Measurements from ENCODE around the gene KRTAP5-2.
A peak's percentile ranks its signal among the peaks of the same experiment; 100 is the strongest.
"Not testable (repeated sequence)": the region's sequence is repeated elsewhere in the genome, so short reads cannot be mapped to it uniquely, and the experiment has no call there.

The KRTAP5-2 gene

DNA sequence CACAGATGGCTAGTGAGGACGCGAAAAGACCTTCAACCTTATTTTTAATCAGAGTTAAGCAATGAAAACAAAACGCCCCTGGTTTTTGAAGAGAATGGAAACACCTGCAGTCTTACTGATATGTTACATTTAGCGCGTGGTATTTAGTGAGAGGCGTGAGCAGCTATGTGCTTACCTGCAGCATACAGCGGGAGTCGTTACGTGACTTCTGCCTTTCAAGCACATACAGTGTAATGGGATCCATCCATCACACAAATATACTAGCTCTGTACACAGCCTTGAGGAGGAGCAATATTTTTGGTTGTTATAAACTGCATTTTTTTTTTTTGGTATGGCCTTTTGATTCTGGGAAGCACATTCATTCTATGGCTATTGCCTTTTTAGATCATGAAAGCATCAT, 5.5 kb downstream of the KRTAP5-2 start:
- no peak for DNase-seq (ENCODE audit: low read depth)
- TF ChIP-seq, protein P1, sequence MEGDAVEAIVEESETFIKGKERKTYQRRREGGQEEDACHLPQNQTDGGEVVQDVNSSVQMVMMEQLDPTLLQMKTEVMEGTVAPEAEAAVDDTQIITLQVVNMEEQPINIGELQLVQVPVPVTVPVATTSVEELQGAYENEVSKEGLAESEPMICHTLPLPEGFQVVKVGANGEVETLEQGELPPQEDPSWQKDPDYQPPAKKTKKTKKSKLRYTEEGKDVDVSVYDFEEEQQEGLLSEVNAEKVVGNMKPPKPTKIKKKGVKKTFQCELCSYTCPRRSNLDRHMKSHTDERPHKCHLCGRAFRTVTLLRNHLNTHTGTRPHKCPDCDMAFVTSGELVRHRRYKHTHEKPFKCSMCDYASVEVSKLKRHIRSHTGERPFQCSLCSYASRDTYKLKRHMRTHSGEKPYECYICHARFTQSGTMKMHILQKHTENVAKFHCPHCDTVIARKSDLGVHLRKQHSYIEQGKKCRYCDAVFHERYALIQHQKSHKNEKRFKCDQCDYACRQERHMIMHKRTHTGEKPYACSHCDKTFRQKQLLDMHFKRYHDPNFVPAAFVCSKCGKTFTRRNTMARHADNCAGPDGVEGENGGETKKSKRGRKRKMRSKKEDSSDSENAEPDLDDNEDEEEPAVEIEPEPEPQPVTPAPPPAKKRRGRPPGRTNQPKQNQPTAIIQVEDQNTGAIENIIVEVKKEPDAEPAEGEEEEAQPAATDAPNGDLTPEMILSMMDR (IDR thresholded peaks at IDR 0.05; ENCODE audit: insufficient read depth, low read depth, low read length, missing control alignments): no peak
- H3K4me3 ChIP-seq (ENCODE audit: low read length): no peak overlapping the region

DNA sequence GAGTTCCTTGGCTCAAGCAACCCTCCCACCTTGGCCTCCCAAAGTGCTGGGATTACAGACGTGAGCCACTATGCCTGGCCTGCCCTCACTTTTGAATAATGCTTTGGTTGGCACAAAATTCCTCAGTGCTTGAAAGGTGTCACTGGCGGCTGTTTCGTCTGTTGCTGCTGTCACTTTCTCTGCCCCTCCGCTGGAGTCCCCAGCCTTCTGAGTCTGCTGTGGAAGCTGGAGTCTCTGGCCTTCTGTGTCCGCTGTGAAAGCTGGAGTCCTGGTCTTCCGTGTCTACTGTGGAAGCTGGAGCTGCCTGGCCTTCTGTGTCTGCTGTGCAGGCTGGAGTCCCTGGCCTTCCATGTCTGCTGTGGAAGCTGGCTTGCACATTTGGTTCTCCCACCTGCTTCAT, 8.1 kb downstream of the KRTAP5-2 start:
- H3K4me3 ChIP-seq (ENCODE audit: low read length): no peak overlapping the region
- DNase-seq (ENCODE audit: low read depth): no peak
- TF ChIP-seq, protein P1 (IDR thresholded peaks at IDR 0.05; ENCODE audit: insufficient read depth, low read depth, low read length, missing control alignments): no peak

DNA sequence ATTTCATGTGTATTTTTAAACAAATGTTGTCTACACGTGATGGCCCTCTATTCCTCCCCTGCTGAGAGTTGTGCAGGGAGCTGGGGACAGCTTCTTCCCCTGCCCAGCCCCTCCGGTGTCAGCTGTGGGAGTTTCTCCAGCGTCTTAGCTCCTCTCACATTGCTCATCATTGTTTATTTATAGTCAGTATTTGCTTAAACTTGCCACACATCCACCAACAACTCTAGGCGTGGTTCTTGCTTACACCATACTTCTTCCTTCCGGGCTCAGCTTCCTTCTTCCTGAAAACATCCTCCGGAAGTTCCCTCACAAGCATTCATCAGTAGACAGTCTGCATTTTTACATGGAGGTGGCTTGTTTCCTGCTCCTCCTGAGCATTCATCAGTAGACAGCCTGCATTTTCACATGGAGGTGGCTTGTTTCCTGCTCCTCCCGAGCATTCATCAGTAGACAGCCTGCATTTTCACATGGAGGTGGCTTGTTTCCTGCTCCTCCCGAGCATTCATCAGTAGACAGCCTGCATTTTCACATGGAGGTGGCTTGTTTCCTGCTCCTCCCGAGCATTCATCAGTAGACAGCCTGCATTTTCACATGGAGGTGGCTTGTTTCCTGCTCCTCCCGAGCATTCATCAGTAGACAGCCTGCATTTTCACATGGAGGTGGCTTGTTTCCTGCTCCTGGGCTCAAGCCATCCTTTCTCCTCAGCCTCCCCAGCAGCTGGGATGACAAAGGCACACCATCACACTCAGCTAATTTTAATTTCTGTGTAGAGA, 8.7 kb downstream of the KRTAP5-2 start:
- not testable (repeated sequence) for H3K4me3 ChIP-seq (ENCODE audit: low read length)
- DNase-seq (ENCODE audit: low read depth): peak; percentile 87

DNA sequence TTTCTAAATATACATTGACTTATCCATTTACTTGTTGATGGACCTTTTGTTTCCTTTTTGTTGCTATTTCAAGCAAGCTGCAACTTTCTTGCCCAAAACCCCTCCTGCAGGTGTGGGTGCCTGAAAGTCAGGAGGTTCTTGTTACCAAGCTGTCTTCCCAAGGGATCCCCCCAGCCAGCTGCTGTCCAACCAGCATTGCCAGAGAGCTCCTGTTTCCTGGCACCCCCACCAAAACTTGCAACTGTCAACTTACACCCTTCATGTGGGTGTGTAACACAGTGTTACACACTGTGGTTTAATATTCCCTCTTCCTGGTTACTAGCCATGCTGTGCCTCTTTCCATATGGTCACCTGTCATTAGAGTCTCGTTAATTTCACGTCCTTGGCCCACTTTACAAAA, 11.4 kb downstream of the KRTAP5-2 start:
- TF ChIP-seq, protein P1 (IDR thresholded peaks at IDR 0.05; ENCODE audit: insufficient read depth, low read depth, low read length, missing control alignments): no peak
- no peak overlapping the region for H3K4me3 ChIP-seq (ENCODE audit: low read length)
- DNase-seq (ENCODE audit: low read depth): no peak

DNA sequence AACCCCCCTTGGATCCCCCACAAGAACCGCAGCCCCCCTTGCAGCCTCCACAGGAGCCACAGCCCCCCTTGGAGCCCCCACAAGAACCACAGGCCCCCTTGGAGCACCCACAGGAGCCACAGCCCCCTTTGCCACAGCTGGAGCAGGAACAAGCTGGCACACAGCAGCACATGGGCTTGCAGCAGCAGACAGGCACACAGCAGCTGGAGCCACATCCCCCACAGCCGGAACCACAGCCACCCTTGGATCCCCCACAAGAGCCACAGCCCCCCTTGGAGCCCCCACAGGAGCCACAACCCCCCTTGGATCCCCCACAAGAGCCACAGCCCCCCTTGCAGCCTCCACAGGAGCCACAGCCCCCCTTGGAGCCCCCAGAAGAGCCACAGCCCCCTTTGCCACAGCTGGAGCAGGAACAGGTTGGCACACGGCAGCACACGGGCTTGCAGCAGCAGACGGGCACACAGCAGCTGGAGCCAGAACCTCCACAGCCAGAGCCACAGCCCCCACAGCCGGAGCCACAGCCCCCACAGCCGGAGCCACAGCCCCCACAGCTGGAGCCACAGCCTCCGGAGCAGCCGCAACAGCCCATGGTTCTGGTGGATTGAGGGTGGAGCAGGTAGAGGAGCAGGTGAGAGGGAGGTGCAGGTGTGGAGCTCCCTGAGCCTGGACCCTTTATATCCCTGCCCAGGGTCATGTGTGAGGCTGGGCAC, 13.3 kb downstream of the KRTAP5-2 start, which contains the start of gene KRTAP5-1:
Gene KRTAP5-1, minus strand, starts transcription at position 623 of the 710 bp plus-strand sequence. Its CDS starts 34 bp downstream, at position 589.
- DNase-seq (ENCODE audit: low read depth); H3K4me3 ChIP-seq (ENCODE audit: low read length): not testable (repeated sequence)

DNA sequence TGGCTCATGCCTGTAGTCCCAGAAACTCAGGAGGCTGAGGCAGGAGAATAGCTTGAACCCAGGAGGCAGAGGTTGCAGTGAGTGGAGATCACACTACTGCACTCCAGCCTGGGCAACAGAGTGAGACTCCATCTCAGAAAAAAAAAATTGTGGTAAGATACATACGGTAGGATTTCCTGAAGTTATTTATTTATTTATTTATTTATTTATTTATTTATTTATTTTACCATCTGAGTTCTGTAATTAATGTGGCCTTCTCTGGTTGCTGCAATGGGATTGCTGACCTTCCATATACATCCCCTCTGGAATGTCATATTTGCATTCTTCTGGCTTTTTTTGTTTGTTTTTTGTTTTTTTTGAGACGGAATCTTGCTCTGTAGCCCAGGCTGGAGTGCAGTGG, 15.2 kb downstream of the KRTAP5-2 start:
- H3K4me3 ChIP-seq (ENCODE audit: low read length); DNase-seq (ENCODE audit: low read depth): not testable (repeated sequence)

DNA sequence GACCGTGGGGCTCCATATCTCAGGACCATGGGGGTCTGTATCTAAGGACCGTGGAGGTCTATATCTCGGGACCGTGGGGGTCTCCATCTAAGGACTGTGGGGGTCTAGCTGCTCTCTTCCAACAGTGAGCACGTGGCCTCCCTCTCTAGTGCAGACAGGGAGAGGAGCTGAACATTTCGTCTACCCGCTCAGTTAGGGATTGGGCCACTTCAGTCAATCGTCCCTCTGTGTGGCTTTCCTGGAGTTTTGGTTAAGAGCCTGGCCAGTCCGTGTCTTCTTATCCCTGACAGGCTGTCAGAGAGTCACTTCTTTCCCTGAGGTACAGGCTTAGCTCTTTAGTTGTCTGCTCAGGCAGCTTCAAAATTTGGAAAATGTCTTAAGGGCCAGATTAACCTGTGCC, 16.1 kb downstream of the KRTAP5-2 start:
- no peak for DNase-seq (ENCODE audit: low read depth)
- no peak overlapping the region for H3K4me3 ChIP-seq (ENCODE audit: low read length)
- TF ChIP-seq, protein P1 (IDR thresholded peaks at IDR 0.05; ENCODE audit: insufficient read depth, low read depth, low read length, missing control alignments): no peak

DNA sequence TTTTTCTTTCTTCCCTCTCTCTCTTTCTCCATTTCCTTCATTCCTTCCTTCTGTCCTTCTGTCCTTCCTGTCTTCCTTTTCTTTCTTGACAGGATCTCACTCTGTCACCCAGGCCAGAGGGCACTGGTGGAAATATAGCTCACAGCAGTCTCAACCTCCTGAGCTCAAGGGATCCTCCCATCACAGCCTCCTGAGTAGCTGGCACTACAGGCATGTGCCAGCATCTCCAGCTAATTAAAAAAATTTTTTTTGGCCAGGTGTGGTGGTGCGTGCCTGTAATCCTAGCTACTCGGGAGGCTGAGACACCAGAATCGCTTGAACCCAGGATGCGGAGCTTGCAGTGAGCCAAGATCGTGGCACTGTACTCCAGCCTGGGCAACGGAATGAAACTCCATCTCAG, 21.3 kb downstream of the KRTAP5-2 start:
- peak; percentile 68 for DNase-seq (ENCODE audit: low read depth)
- TF ChIP-seq, protein P1 (IDR thresholded peaks at IDR 0.05; ENCODE audit: insufficient read depth, low read depth, low read length, missing control alignments): no peak
- no peak overlapping the region for H3K4me3 ChIP-seq (ENCODE audit: low read length)

DNA sequence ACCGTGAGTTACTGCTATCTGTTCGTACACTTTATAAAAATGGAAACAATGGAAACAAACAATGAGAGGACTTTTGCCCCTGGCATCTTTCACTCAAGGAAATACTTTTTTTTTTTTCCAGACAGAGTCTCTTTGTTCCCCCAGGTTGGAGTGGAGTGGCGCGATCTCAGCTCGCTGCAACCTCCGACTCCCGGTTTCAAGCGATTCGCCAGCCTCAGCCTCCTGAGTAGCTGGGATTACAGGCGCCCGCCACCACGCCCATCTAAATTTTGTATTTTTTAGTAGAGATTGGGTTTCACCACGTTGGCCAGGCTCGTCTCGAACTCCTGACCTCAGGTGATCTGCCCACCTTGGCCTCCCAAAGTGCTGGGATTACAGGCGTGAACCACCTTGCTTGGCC, 22.3 kb downstream of the KRTAP5-2 start:
- not testable (repeated sequence) for H3K4me3 ChIP-seq (ENCODE audit: low read length); DNase-seq (ENCODE audit: low read depth)

All from epithelial cell of esophagus (primary cell).